Middle frontal gyrus (tissue), 1 donor: ENCODE measurements around the gene NVL.
"Not testable (repeated sequence)": the region's sequence is repeated elsewhere in the genome, so short reads cannot be mapped to it uniquely, and the experiment has no call there.

Experiments used
- DNase-seq: peaks from one replicate; pipeline ENCODE4 v3.0.0-alpha.2; 2015; ENCODE audit warnings: low spot score; ENCODE audit errors: extremely low spot score

NVL gene

DNA sequence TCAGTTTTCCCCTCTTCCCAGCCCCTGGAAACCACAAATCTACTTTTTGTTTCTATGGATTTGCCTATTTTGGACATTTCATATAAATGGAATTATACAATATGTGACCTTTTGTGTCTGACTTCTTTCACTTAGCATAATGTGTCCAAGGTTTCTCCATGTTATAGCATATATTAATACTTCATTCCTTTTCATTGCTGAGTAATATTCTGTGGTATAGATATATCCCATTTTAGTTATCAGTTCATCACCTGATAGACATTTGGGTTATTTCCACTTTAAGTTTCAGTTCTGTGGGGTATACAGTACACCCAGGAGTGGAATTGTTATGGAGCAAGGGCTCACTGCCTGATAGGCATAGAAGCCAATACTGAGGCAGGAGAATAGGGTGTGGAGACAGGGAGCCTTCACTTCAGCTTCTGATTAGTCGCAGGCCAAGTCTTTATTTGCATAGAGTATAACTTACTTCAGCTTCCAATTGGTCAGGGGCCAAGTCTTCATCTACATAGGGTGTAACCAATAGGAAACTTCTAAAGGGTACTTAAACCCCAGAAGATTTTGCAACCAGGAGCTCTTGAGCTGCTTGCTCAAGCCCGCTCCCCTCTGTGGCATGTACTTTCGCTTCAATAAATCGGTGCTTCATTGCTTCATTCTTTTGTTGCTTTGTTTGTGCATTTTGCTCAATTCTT is 8.3 kb upstream of the NVL start:
- no peak for DNase-seq

DNA sequence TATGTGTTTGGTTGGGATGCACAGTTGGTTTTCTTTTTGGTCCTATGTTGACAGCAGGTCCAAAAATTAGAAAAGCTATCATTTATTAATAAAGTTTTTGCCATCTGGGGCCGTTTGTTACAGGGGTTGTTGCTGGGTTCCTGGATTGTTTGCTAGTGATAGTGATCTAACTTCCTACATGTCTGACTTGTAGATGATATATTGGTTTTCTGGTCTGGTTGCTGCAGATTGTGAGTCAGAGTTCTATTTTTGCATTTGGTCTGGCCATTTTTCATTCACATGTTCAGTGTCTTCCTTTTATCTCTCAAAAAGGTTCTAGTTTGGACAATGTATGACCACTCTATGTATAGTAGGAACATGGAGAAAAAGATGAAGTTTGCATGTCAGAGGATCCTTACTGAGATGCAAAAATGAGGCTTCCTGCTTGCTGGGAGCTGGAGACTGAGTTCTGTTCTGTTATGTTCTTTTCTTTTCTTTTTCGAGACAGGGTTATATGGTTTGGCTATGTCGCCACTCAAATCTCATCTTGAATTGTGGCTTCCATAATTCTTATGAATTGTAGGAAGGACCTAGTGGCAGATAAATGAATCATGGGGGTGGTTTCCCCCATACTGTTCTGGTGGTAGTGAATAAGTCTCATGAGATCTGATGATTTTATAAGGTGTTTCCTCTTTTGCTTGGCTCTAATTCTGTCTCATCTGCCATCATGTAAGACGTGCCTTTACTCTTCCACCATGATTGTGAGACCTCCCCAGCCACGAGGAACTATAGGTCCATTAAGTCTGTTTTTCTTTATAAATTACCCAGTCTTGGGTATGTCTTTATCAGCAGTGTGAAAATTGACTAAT is 4.2 kb upstream of the NVL start:
- no peak for DNase-seq

DNA sequence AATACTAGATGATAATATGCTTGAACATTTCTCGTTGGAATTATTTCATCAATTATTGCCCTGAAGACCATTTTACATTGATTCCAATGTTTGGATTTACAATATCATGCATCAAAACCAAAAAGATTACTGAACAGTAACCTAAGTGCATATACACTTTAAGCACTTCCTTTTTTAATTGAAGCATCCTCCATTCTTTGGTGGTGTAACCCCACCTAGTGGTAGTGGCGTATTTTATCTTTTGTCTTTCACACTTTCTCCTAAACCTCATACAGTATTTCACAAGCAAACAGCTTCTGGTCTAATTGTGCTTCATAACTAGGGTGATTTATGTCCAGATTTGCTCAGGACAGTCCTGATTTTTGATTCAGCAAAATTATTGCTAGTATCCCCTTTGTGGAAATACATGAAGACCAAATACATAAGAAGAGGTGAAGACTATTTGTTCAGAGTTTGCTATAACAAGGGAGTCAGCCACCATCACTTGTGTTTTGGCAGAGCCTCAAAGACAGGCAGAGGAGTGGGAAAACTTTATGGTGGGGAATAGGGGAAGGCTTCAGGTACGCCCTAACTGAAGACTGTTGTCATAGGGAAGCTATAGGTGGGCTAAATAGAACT is 3.4 kb upstream of the NVL start:
- DNase-seq, result peak; percentile 28

DNA sequence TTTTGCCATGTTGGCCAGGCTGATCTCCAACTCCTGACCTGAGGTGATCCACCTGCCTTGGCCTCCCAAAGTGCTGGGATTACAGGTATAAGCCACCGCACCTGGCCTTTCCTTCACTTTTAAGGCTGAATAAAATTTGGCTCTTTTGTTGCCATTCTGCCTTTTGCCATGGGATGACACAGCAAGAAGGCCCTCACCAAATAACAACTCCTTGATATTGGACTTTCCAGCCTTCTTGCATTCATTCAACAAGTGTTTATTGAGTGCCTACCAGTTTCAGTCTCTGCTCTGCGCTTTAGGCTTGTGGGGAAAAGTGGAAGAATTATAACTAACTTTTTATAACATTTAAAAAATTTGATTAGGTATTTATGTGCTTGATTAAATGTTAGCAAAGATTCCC is 1.9 kb upstream of the NVL start:
- DNase-seq, result no peak

DNA sequence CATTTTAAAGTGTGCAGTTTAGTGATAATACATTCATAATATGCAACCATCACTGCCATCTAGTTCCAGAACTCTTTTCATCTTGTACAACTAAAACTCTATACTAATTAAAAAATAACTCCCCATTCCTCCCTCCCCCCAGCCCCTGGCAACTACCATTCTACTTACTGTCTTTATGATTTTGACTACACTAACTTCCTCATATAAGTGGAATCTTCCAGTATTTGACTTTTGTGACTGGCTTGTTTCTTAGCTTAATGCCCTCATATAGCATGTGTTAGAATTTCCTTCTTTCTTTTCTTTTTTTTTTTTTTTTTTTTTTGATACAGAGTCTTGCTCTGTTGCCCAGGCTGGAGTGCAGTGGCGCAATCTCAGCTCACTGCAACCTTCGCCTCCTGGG is 1.4 kb upstream of the NVL start:
- no peak for DNase-seq

DNA sequence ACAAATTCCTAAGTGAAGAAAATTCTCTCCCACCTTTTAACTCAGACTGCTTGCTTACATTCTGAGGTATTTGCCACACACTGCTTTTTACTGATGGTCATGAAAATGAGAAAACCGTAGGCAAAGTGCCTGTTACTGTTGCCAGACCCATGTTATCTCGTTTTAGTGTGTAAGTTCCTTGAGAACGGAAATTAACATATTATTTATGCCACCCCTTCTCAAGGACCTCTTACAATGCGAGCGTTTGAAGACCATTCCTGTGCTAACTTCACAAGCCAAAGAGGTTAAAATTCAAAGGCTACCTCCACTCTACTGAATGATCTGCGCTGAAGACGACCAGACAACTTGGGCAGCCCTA is 509 bp downstream of the NVL start:
- DNase-seq, result no peak

DNA sequence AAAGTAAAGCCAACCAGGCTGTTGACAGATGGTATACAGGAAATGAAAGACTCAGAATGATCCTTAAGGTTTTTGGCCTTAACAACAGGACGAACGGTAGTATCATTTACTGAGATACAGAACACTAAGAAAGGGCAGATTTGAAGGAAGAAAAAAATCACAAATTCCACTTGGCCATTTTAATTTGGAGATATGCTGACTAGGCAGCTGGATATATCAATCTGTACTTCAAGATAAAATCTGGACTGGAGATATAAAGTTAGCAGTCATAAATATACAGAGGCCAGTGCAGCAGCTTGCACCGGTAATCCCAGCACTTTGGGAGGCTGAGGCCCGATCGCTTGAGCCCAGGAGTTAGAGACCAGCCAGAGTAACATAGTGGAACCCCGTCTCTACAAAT is 1.3 kb downstream of the NVL start:
- DNase-seq, result no peak

DNA sequence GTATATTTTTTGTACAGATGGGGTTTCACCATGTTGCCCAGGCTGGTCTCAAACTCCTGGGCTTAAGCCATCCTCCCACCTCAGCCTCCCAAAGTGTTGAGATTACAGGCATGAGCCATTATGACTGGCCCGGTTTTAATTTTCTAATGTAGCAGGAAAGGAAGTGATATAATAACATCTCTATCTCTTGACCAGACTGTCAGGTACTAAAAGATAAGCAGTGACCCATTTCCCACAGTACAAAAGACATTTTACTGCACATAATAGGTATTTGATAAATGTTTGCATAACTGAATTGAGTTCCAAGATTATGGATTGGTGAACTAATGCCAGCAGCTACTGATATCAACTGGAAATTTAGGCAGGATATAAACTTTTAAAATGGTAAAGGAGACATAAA is 4.0 kb downstream of the NVL start:
- DNase-seq, result no peak

DNA sequence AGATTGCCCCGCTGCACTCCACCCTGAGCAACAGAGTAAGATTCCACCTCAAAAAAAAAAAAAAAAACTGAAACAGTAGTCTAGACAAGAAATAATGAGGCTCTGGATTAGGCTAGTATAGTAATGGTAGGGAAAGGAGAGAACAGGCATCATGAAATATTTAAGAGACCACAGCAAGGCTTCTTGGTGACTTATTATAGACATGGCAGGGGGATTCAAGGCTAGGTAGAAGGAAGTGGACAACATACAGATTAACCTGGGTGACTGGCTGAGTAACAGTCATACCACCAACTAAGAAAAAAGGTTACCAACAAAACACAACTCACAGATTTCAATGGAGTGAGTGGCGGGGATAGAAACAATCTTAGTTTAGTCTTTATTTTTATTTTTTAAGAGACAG is 8.3 kb downstream of the NVL start:
- DNase-seq, result no peak

DNA sequence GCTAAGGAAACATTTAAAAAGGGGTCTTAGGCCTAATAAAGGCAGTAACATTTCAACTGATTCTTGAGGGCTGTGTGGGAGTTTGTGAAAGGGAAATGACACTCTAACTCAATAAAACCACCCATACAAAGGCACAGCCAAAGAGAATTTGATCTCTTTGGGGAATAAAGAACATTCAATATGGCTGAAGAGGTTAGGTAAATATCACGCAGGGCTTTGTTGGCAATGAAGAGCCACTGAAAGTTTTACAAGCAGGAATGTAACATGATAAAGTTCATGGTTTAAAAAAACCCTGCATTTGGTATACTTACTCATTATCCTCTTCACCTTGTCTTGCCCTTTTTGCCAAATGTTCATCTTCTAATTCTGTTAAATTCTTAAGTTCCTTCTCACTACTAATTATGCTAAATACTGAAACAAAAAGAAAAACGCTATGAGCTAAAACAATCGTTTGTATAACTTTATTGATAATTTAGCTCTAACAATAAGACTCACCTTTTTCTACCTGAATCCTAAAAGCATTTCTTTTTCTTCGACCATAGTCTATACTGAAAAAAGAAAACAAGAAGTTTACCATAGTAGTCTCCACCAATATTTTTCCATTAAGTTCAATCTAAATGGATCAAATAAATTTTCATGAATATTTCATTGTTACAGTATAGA is 12.5 kb downstream of the NVL start:
- no peak for DNase-seq

DNA sequence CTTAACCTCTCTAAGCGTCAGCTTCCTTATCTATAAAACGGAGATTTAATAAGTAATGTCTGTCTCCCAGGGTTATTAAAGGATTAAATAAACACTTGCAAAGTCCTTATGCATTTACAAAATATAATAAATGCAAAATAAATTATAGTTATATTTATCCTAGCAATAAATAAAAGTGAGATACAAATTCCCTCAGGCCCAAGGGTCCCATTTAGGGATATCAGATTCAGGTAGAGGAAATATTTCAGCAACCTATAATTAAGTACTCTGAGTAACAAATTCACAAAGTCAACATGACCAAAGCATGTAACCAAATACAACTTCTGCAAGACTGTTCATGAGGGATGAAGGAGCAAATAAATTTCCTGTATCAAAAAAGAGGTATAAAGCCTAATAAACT is 17.9 kb downstream of the NVL start:
- DNase-seq, result no peak

DNA sequence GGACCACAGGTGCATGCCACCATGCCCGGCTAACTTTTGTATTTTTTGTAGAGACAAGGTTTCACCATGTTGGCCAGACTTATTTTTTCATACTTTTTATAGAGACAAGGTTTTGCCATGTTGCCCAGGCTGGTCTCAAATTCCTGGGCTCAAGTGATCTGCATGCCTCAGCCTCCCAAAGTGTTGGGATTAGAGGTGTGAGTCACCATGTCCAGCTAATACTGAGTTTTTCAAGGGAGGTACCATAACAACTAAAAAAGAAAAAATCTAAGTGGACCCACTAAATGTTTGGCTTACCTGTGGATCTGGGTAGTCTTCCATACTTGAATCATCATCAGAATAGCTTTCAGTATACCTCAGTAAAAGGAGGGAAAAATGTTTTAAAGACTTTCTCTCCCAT is 18.5 kb downstream of the NVL start:
- not testable (repeated sequence) for DNase-seq

DNA sequence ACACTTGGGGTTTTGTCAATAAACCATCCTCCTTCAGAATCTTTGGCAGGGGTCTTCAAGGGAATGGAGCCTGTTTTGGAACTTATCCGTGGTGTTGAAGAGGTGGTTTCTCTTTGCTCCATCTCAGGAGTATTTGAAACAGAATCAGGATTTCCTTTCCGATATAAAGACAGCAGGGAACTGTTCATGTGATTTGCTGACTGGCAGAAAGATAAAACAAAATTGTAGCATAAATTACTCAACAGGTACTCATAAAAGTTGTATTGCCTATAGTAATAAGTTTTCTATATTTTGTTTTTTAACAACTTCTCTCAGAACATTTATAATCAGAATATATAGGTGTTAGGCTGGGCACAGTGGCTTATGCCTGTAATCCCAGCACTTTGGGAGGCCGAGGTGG is 21.9 kb downstream of the NVL start:
- no peak for DNase-seq

DNA sequence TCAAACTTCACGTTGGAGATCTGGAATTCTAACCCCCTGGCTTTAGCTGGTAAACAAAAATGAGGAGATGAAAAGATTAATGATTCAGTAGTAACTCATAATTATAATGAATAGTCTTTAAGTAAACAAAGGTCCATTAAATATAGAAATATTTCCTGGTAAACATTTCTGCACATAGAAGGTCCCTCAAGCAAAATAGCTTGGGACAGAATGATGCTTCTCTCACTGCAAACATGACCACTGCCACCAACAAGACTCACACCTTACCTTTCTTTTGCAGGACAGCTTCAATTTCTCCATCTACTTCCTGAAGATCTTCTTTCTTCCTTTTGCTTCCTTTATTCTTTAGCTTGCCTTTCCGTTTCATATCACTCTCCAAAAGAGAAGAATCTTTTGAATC is 25.2 kb downstream of the NVL start:
- no peak for DNase-seq

DNA sequence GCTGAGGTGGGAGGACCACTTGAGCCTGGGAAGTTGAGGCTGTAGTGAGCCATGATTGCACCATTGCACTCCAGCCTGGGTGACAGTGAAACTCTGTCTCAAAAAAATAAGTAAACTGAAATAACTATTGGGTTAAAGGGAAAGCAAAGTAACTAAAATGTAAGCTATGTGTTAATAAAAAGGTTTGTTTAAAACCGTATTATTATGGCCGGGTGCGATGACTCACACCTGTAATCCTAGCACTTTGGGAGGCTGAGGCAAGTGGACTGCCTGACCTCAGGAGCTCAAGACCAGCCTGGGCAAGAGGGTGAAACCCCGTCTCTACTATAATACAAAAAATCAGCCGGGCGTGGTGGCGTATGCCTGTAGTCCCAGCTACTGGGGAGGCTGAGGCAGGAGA is 27.0 kb downstream of the NVL start:
- DNase-seq, result no peak

DNA sequence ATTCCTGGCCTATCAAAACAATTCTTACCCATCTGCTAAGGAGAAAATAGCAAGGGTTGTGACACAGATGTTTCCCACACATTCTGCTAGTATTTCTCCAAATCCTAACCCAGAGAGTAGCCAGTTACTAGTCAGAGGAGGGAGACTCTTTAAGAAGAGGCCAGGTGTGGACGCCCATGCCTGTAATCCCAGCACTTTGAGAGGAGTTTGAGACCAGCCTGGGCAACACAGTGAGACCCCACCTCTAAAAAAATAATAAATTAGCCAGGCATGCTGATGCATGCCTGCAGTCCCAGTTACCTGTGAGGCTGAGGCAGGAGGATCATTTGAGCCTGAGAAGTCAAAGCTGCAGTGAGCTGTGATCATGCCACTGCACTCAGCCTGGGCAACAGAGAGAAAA is 28.6 kb downstream of the NVL start:
- no peak for DNase-seq

DNA sequence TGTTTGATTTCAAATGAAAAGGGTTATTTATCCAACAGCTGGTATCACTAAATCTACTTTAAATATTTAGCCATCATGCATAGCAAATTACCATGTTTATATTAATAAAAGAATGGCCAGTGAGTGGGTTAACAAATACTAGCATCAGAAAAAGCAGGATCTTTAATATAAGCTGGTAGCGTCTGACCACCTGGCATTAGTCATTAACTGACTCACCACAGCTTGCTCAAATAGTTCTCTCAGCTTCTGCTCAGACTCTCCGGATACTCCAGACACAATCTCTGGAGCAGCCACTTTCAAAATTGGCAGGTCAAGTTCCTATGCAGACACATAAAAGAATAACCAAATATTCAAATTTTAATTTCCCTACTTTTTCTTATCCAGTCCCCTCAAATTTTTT is 29.6 kb downstream of the NVL start:
- DNase-seq, result no peak

DNA sequence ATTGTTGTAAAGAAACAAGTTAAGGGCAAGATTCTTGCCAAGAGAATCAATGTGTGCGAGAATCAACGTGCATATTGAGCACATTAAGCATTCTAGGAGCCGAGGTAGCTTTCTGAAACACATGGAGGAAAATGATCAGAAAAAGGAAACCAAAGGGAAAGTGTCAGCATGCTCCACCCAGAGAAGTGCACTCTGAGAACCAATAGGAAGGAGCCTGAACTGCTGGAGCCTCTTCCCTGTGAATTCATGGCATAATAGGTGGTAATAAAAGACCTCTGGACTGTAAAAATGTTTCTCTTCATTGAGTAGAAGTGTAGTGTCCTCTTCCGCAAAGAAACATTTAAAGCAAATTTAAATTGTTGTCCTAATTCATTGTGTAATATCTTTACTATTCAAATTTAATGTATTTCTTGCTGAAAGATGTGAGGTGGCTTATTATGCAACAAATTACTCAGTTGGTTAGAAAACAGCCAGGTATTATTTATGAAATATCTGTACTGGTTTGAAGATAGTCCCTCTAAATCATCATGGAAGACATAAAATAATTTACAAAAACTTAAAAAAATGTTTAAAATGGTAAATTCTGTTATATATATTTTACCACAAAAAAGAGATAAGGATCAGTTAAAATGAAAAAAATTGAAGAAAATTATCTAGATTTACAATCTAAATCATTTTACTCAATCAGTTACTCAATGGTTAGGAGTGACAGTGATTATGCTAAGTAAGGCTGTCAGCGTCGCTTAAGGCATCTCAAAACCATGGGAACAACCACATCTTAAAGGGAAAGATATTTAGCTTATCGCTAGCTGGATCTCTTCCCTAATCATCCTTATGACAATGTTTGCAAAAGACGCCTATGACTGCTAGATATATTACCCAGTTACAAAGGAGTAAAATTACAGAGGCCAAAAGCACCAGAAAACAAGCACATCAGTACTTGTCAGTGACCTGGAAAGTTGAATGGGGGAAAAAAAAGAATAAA is 31.3 kb downstream of the NVL start:
- no peak for DNase-seq

DNA sequence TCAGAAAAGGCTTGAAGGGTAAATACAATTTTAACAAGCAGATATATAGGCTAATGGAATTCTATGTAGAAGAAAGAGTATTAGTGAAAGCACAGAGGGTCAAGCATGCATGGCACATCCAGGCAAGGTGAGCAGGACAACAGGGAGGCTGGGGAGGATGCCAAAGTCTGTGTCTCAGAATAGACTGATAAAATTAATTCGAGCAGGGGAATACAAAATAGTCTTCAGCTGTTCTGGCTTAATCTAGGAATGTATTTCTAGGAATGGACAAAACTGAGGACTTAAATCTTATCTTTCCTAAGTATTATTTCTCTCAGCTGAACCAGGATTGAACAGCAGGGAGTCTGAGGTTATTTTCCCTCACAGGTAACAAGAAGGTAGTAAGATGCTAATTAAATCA is 35.2 kb downstream of the NVL start:
- no peak for DNase-seq

DNA sequence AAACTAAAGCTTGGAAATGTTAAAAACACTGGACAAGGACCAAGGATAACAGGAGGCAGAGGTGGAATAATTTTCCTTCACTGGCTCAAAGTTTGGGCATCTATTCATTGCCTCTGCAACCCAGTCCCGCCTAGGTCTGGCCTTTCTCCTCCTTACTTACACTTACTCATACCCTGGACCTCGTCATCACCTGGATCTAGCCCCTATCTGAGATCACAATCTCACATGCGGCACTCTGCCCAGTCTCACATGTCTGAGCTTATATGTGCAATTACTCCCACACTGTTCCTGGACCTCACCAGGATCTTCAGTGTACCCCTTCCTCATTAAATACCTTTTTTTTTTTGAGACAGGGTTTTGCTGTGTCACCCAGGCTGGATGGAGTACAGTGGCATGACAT is 37.6 kb downstream of the NVL start:
- no peak for DNase-seq

DNA sequence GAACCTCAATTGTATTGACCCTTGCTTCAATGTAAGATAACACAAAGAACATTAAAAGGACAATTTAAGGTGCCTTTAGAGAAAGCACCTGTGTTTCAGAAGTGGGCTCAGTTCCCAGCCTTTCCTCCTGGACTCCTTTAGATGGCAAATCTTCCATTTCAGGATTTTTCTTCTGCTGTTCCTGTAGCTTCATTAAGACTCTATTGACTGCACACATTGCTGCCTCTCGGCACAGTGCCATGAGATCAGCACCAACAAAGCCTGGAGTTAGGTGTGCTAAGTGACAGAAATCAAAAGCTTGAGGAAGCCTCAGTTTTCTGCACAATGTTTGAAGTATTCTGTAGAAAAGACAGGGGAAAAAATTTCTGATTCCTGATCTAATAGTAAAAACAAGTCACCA is 40.6 kb downstream of the NVL start:
- DNase-seq, result no peak
